Stimulated activated CD4-positive, alpha-beta T cell treated with anti-CD3 and anti-CD28 coated beads, TNF-alpha, amount 100 ng/mL, for 24 hours (primary cell): ENCODE data around the gene GBP6.
"Not testable (repeated sequence)": the region's sequence is repeated elsewhere in the genome, so short reads cannot be mapped to it uniquely, and the experiment has no call there.

ENCODE experiments used
- DNase-seq, 3 experiments: peaks; one replicate each; pipeline ENCODE4 v3.0.0-alpha.2; 2020; ENCODE audit warnings: low read depth in 3 of 3

The GBP6 gene

DNA sequence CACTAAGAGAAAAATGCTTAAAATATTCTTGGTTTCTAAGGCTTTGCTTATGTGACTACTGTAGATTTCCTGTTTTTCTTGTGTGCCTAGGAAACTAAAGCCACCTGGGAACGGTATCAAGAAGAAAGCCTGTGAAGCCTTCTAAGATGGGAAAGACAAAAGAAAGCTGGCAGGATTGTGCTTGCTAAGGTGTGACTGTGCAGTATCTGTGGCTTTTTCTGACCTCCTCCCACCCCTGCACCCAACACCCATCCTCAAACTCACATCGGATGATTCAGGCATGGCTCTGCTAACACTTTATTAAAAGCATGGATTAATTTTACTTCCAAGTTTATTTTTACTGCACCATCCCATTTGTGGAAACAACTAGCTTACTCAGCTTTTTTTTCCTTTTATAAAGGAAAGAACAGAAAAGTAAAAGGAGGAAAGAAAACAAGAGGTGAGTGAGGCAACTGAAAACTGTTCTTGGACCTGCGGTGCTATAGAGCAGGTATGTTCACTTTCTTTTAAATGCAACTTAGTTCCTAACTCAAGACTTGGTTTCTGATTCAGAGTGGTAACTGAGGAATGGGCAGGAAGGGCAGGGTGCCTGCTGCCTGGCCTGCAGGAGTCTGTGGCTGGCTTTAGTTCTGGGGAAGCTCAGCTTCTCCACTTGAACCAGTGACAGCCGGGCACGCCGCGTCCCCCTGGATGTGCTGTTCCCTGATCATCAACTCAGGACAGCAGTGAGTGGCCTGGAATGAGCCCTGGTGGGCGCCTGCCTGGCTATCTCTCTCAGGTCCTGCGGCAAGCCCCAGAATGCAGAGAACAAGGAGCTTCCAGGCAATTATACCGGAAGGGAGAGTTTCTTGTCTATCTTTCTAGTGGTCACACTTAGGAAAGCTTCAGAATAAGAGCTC lies at the start of gene GBP6:
GBP6 (plus strand) TSS at position 422 of the 899 bp plus-strand sequence. CDS start 4,493 bp downstream, outside the sequence.
- DNase-seq, result no peak

- no peak for DNase-seq
These were observed 41.5 kb upstream of the GBP6 start for GRCh38 chr1:89322402-89322801.

GRCh38 chr1:89331890-89332289 lies 32.0 kb upstream of the GBP6 start:
- no peak for DNase-seq

GRCh38 chr1:89332461-89332860 lies 31.4 kb upstream of the GBP6 start:
- no peak for DNase-seq

DNA sequence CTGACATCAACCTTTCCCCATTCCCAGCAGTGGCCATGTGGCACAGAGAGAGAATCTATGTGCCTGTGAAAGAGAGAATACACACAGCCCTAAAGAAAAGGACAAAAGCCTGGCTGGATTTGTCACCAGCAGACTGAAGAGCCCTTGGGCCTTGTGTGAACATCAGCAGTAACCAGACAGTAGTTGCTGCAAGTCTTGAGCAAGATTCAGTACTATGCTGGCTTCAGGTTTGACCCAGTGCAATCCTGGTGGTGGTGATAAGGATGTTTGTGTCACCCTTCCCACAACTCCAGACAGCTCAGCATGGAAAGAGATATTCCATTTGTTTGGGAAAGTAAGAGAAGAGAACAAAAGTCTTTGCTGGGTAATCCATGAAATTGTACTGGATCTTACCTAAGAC lies 28.4 kb upstream of the GBP6 start:
- DNase-seq, result no peak

DNA sequence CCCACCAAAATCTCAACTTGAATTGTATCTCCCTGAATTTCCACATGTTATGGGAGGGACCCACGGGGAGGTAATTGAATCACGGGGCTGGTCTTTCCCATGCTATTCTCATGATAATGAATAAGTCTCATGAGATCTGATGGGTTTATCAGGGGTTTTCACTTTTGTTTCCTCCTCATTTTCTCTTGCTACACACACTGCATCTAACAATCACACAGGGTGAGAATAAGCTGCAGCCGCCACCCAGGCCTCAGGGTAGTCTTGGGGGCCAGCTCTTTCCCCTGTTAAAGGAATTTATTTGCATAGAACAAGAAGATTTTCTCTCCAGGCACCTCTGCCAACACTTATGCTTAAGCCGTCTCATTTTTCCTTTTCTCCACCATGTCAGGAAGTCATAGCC lies 26.0 kb upstream of the GBP6 start:
- no peak for DNase-seq

DNA sequence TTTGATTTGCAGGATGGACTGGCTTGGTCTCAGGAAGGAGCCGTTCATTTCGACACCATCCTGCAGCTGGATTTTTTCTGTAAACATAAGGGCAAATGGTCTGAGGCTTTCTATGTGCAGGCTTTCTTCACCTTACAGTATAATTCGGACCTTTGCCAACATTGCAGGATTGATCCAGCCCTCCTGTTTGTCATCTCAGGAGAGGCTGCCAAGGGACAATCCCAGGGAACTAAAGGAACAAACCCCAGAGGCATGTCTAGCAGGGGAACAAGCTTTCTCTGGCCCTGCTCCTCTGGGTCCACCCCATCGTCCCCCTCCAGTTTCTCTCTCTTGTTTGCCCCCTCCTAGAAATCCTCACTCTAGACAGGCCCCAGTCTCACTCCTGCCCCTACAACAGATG lies 24.8 kb upstream of the GBP6 start:
- DNase-seq, result no peak

DNA sequence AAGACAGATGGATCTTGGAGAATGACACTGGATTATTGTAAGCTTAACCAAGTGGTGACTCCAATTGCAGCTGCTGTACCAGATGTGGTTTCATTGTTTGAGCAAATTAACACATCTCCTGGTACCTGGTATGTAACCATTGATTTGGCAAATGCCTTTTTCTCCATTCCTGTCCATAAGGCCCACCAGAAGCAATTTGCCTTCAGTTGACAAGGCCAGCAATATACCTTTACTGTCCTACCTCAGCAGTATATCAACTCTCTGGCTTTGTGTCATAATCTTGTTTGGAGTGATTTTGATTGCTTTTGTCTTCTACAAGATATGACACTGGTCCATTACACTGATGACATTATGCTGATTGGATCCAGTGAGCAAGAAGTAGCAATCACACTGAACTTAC lies 18.4 kb upstream of the GBP6 start:
- not testable (repeated sequence) for DNase-seq

DNA sequence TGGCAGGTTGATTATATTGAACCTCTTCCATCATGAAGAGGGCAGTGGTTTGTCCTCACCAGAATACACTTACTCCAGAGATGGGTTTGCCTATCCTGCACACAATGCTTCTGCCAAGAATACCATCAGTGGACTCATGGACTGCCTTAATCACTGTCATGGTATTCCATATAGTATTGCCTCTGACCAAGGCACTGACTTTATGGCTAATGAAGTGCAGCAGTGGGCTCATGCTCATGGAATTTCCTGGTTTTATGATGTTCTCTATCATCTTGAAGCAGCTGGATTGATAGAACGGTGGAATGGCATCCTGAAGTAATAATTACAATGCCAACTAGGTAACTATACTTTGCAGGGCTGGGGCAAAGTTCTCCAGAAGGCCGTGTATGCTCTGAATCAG lies 16.6 kb upstream of the GBP6 start:
- DNase-seq, result no peak

- no peak for DNase-seq
These were observed 13.6 kb upstream of the GBP6 start for GRCh38 chr1:89350298-89350697.

- no peak for DNase-seq
These were observed 12.1 kb upstream of the GBP6 start for GRCh38 chr1:89351597-89352311.

- DNase-seq, result no peak
These were observed 11.4 kb upstream of the GBP6 start for GRCh38 chr1:89352421-89352820.

DNA sequence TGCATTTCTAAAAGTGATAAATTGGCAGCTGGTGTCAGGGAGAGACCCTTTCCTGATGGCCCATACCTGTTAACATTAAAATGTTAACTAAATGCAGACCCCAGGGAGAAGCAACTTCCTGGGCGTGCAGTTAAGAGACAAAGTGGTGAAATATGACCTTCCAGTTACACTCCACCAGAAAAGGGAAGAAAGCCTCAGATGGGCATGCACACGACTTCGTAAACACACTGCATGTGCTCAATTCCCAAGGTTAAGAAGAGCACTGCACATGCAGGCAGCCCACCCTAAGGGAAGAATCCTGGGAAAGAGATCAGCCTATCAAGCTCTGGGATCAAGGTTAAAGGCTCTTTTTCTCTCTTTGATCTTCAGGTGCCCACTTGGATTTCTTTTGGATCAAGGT lies 9.7 kb upstream of the GBP6 start:
- no peak for DNase-seq

- no peak for DNase-seq
These were observed 8.8 kb upstream of the GBP6 start for GRCh38 chr1:89355056-89355455.

DNA sequence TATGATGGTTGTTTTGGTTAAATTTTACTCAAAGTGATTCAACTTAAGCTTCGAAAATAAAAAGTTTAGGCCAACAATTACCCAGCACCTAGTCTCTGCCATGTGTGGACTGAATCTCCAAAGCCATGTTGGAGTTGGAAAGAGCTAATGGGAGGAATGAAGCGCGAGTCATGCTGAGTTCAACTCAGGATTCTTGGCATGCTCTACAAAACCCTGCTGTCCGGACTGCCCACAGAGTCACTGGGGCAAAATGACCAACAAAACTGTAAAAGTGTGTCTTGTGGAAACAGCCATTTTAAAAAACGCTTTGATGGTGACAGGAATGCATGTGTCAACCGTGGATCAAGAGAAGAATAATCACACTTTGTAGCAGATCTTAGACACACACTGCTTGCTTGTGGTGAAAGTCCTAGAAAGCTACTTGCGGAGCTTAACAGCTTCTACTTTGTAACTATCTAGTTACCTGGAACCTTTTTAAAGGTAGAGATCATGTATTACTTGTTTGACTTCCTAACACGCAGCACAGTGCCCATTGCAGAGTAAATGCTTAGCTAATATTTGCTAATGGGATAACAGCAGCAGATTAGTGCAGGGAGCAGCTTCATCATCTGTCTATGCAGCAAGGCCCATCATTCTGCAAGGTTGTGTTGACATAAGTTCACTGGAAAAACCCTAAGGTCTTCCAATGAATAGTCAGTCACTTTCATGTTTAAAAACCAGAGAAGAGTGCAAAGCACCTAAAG lies 7.0 kb upstream of the GBP6 start:
- DNase-seq, result no peak

DNA sequence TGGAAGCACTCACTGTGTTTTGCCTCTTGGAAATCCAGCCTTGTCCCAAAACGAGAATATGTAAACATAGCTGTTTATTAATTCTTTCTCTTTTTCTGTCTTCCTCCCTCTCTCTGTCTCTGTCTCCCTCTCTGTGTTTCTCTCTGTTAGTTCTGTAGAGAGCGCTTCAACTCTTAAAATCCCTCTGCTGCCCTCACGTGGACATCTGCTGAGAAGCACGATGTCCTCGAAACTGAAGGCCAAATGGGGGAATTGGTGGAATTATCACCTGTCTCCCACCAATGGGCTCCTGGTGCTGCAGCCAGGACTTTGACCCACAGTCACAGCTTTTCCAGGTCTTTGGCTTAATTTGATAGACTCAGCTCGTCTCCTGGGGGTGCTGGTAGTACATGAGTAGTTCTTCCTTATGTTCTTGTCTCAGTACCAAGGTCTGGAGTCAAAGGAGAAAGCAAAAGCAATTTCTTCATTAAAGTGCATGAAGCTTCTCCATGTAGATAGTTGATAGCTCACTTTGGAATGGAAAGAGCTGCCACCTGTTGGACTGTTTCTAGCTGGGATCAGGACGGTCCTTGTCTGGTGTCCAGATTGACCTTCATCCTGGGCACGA lies 5.5 kb upstream of the GBP6 start:
- DNase-seq, result peak; percentile 59 to 80 (median 73)

- DNase-seq, result no peak
These were observed 3.1 kb upstream of the GBP6 start for GRCh38 chr1:89360716-89361115.

- DNase-seq, result no peak
These were observed 2.2 kb upstream of the GBP6 start for GRCh38 chr1:89361681-89362080.

DNA sequence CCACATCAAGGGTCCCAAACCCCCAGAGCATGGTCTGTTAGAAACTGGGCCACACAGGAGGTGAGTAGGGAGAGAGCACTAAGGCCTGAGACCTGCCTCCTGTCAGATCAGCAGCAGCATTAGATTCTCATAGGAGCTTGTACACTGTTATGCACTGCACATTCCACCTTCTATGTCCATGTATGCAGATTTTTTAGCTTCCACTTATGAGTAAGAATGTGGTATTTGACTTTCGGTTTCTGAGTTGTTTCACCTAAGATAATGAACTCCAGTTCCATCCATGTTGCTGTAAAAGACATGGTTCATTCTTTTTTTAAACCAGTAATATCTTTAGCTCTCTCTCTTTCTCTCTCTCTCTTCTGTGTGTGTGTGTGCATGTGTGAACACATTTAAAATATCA lies 663 bp upstream of the GBP6 start:
- DNase-seq, result no peak

GRCh38 chr1:89364954-89365550 lies 1.2 kb downstream of the GBP6 start:
- no peak for DNase-seq

- DNase-seq, result no peak
These were observed 3.4 kb downstream of the GBP6 start for GRCh38 chr1:89367221-89367620.

DNA sequence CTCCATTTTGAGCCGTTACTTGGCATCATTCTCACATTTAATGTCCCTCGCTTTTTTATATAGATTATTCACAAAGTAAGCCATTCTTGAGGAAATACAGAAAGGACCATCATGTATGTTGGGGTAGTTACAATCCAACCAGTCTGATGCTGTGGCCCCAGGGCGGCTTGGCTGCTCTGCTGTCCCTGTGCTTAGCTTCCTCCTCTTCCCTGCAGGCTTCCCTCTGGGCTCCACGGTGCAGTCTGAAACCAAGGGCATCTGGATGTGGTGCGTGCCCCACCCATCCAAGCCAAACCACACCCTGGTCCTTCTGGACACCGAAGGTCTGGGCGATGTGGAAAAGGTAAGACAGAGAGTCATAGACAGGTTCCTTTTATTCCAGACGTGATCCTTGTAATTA lies 5.5 kb downstream of the GBP6 start:
- no peak for DNase-seq
